Smooth muscle cell (in vitro differentiated cells): ENCODE results near the gene RPL34. TPM values are rescaled to one million over a fixed set of nuclear protein-coding genes. Genes with fewer than 3 reads are reported as not detected.
A peak's percentile ranks its signal among the peaks of the same experiment; 100 is the strongest.

ENCODE experiments used
- DNase-seq: peaks from one replicate; lab custom pipeline; 2025; ENCODE audit not compliant: unreplicated experiment; lab: John Stamatoyannopoulos, UW
- H2AFZ ChIP-seq: fragments of 200-600 bp; sonication (generic); 2 replicates; pipeline ENCODE4 v1.6.0; 2016; ENCODE audit warnings: antibody characterized with exemption, low read depth, mild to moderate bottlenecking
- H3F3A ChIP-seq: fragments of 200-600 bp; sonication (generic); 2 replicates; pipeline ENCODE4 v1.6.0; 2017; ENCODE audit warnings: antibody characterized with exemption, low read depth
- H3K27ac ChIP-seq: fragments of 200-600 bp; sonication (generic); 2 replicates; pipeline ENCODE4 v1.5.1; 2016; ENCODE audit warnings: low read depth, mild to moderate bottlenecking
- H3K27me3 ChIP-seq: fragments of 200-600 bp; sonication (generic); 2 replicates; pipeline ENCODE4 v1.6.1; 2016; ENCODE audit warnings: low read depth, mild to moderate bottlenecking
- H3K36me3 ChIP-seq: fragments of 200-600 bp; sonication (generic); 2 replicates; pipeline ENCODE4 v1.5.1; 2016; ENCODE audit warnings: low read depth
- H3K4me1 ChIP-seq: fragments of 200-600 bp; sonication (generic); 2 replicates; pipeline ENCODE4 v1.5.1; 2016; ENCODE audit warnings: low read depth
- H3K4me2 ChIP-seq: fragments of 200-600 bp; sonication (generic); 2 replicates; pipeline ENCODE4 v1.6.0; 2016; ENCODE audit warnings: mild to moderate bottlenecking
- H3K4me3 ChIP-seq: fragments of 200-600 bp; sonication (generic); 2 replicates; pipeline ENCODE4 v1.5.1; 2016; ENCODE audit warnings: mild to moderate bottlenecking
- H3K79me2 ChIP-seq: fragments of 200-600 bp; sonication (generic); 2 replicates; pipeline ENCODE4 v1.6.0; 2016; ENCODE audit warnings: low read depth, mild to moderate bottlenecking
- H3K9ac ChIP-seq: fragments of 200-600 bp; sonication (generic); 2 replicates; pipeline ENCODE4 v1.6.0; 2016; ENCODE audit warnings: low read depth
- H3K9me3 ChIP-seq: fragments of 200-600 bp; sonication (generic); replicated peaks from 2 replicates; pipeline ENCODE4 v1.5.1; 2016; ENCODE audit warnings: low read depth
- H4K20me1 ChIP-seq: fragments of 200-600 bp; sonication (generic); 2 replicates; pipeline ENCODE4 v1.6.0; 2016; ENCODE audit warnings: low read depth
- WGBS: methylation state at CpG from one replicate; pipeline ENCODE4 v1.1.7; 2016; ENCODE audit warnings: low lambda C conversion rate; 5-methylcytosine and 5-hydroxymethylcytosine counted together
- polyA plus RNA-seq: library from polyadenylated mRNA; unstranded; fragments of >200 nt; fragmentation: Nextera tagmentation; extraction: Ambion mirVana; gene quantifications from 2 replicates; pipeline ENCODE4 v1.2.1, GENCODE V29; 2016
- total RNA-seq: library from RNA; depleted of rRNA; stranded (reverse); fragments of >200 nt; gene quantifications from 2 replicates; pipeline ENCODE4 v1.2.3, GENCODE V29; 2014
- TF ChIP-seq, protein P1 (sequence below): fragments of 200-600 bp; sonication (generic); IDR thresholded peaks from 2 replicates; pipeline ENCODE4 v1.5.1; 2017; ENCODE audit warnings: borderline replicate concordance, mild to moderate bottlenecking, antibody characterized with exemption; ENCODE audit not compliant: insufficient read depth, poor library complexity, severe bottlenecking

Gene RPL34
- total and polyA plus RNA-seq, 2 experiments from 2014 or later: 695 to 1,362 TPM

DNA sequence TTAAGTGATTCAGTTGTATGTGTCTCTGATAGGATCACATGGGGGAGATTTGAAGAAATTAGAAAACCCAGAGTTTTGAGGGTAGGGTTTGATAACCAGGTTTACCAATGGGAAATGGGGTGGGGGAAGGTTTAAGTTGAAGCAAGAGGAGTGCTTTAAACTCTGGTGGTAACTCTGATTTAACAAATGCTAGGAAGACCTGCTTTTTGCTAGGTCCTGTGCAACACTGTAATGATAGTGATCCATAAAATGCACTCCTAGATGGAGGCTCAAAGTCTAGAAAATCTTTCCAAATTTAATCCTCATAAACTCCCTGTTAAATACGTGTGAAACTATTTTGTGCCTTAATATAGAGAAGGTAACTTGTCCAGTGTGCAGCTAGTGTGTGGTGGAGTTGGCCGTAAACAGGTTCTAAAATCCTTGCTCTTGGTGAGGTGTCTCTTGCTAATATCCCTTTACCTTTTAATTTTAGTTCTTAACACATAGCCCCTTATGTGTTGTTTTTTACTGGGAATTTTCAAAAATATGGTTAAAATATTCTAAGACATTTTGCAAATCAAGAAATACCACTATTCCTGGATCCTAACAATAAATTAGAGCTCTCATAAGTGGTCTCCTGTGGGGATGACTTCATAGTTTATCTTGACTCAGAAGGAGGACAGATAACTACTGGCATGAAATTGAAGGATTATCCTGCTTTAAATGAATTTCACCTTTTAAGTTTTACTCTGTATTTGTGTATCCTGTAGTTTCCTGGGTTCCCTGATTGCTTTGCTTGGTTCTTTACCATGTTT lies 4.1 kb downstream of the RPL34 start:
- Histone ChIP-seq H3K79me2 (peaks cover 46% of the 10 kb centered on the region), H3K4me2 (peak overlapping the region; percentile 39), H3K27me3 (no peaks in the 10 kb centered on the region), H3K4me1 (peaks cover 22% of the 10 kb centered on the region), H3K27ac (peak overlapping the region; percentile 35), H3K9ac (no peak overlapping the region), H3F3A (peaks cover 15% of the 10 kb centered on the region), H3K9me3 (no peaks in the 10 kb centered on the region), H3K36me3 (peaks cover 36% of the 10 kb centered on the region), H2AFZ (no peak overlapping the region), H4K20me1 (peaks cover 76% of the 10 kb centered on the region), H3K4me3 (no peak overlapping the region)
- TF ChIP-seq, protein P1, sequence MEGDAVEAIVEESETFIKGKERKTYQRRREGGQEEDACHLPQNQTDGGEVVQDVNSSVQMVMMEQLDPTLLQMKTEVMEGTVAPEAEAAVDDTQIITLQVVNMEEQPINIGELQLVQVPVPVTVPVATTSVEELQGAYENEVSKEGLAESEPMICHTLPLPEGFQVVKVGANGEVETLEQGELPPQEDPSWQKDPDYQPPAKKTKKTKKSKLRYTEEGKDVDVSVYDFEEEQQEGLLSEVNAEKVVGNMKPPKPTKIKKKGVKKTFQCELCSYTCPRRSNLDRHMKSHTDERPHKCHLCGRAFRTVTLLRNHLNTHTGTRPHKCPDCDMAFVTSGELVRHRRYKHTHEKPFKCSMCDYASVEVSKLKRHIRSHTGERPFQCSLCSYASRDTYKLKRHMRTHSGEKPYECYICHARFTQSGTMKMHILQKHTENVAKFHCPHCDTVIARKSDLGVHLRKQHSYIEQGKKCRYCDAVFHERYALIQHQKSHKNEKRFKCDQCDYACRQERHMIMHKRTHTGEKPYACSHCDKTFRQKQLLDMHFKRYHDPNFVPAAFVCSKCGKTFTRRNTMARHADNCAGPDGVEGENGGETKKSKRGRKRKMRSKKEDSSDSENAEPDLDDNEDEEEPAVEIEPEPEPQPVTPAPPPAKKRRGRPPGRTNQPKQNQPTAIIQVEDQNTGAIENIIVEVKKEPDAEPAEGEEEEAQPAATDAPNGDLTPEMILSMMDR: no peak
- DNase-seq: no peak
- 91% methylated on average over 2 of the region's 2 CpGs for WGBS

DNA sequence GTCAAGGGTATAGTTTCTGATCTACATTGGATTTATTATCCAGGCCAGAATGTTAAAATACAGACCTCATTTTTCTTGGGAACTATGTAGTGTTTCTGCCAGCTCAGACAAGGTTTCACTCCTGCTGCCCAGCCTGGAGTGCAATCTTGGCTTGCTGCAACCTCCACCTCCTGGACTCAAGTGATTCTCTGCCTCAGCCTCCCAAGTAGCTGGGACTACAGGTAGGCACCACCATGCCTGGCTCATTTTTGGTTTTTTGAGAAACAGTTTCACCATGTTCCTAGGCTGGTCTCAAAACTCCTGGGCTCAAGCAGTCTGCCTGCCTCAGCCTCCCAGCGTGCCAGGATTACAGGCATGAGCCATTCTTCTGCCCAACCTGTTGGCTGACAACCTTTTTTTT lies 5.7 kb downstream of the RPL34 start:
- Histone ChIP-seq H3K79me2 (peaks cover 40% of the 10 kb centered on the region), H2AFZ (no peak overlapping the region), H4K20me1 (peaks cover 72% of the 10 kb centered on the region), H3K27ac (no peak overlapping the region), H3F3A (peaks cover 15% of the 10 kb centered on the region), H3K36me3 (peaks cover 49% of the 10 kb centered on the region), H3K4me1 (peaks cover 22% of the 10 kb centered on the region), H3K9ac (no peak overlapping the region), H3K27me3 (no peaks in the 10 kb centered on the region), H3K4me2 (no peak overlapping the region), H3K9me3 (no peaks in the 10 kb centered on the region), H3K4me3 (no peak overlapping the region)
- TF ChIP-seq, protein P1: no peak
- no peak for DNase-seq
- 96% methylated on average over 1 of the region's 1 CpG for WGBS

DNA sequence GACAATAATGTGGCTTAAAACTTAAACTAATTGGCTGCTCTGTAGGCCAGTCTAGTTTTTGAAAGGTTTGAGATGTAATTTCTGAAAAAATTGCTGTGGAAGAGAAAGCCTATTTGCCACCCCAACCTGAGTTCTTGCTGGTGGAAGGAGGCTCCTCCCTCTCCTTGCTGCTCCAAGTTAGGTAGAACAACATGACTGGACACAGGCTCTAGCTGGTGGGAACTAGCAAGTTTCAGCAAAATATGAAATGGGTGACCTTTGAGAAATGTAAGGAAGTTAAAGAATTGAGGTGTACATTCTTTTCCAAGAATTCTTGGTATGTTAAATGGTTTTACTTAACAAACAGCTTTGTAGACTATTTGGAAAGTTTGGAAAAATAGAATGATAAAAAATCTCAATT lies 8.0 kb downstream of the RPL34 start:
- Histone ChIP-seq H4K20me1 (peaks cover 49% of the 10 kb centered on the region), H3K36me3 (peaks cover 56% of the 10 kb centered on the region), H3K9ac (no peak overlapping the region), H3F3A (peaks cover 18% of the 10 kb centered on the region), H3K4me1 (peaks cover 4% of the 10 kb centered on the region), H3K9me3 (no peaks in the 10 kb centered on the region), H3K4me2 (no peak overlapping the region), H3K27ac (peak overlapping the region; percentile 6), H2AFZ (no peak overlapping the region), H3K79me2 (peaks cover 16% of the 10 kb centered on the region), H3K4me3 (no peak overlapping the region), H3K27me3 (no peaks in the 10 kb centered on the region)
- DNase-seq: no peak
- TF ChIP-seq, protein P1: no peak
